H9 (cell line): ENCODE measurements around the gene INTS13. TPM values are rescaled to one million over a fixed set of nuclear protein-coding genes. Genes with fewer than 3 reads are reported as not detected.
A peak's percentile ranks its signal among the peaks of the same experiment; 100 is the strongest.

Experiments used
- DNase-seq: peaks from one replicate; pipeline ENCODE4 v3.0.0-alpha.2; 2017
- H2AFZ ChIP-seq: one replicate; pipeline ENCODE4 v1.6.1; 2013; ENCODE audit warnings: mild to moderate bottlenecking, low read length, control low read depth, moderate library complexity
- H2AK5ac ChIP-seq: 2 replicates; pipeline ENCODE4 v1.6.1; 2013; ENCODE audit warnings: low read length, control low read depth, mixed read lengths; ENCODE audit not compliant: insufficient read length
- H2BK120ac ChIP-seq: one replicate; pipeline ENCODE4 v1.6.1; 2013; ENCODE audit warnings: low read depth, mild to moderate bottlenecking, low read length, control low read depth, inconsistent platforms; ENCODE audit not compliant: poor library complexity, severe bottlenecking
- H2BK12ac ChIP-seq: 2 replicates; pipeline ENCODE4 v1.6.1; 2013; ENCODE audit warnings: low read length, control low read depth, mixed read lengths, low read depth; ENCODE audit not compliant: insufficient read length
- H2BK15ac ChIP-seq: 2 replicates; pipeline ENCODE4 v1.6.1; 2013; ENCODE audit warnings: low read depth, low read length, control low read depth
- H2BK20ac ChIP-seq: one replicate; pipeline ENCODE4 v1.6.1; 2013; ENCODE audit warnings: low read depth, mild to moderate bottlenecking, low read length, control low read depth, inconsistent platforms; ENCODE audit not compliant: poor library complexity, severe bottlenecking
- H2BK5ac ChIP-seq: 2 replicates; pipeline ENCODE4 v1.6.1; 2013; ENCODE audit warnings: low read length, control low read depth, mixed read lengths; ENCODE audit not compliant: insufficient read length
- H3K14ac ChIP-seq: 2 replicates; pipeline ENCODE4 v1.6.1; 2013; ENCODE audit warnings: low read length, control low read depth; ENCODE audit not compliant: insufficient read depth
- H3K18ac ChIP-seq: 2 replicates; pipeline ENCODE4 v1.6.1; 2013; ENCODE audit warnings: low read depth, mild to moderate bottlenecking, mixed read lengths, low read length, control low read depth; ENCODE audit not compliant: insufficient read length
- H3K23ac ChIP-seq: 2 replicates; pipeline ENCODE4 v1.6.1; 2013; ENCODE audit warnings: low read length, control low read depth, mixed read lengths, low read depth; ENCODE audit not compliant: insufficient read length
- H3K23me2 ChIP-seq: 2 replicates; pipeline ENCODE4 v1.6.1; 2013; ENCODE audit warnings: low read depth, mild to moderate bottlenecking, mixed read lengths, low read length, control low read depth; ENCODE audit not compliant: insufficient read length, poor library complexity, severe bottlenecking
- H3K27ac ChIP-seq: 2 replicates; pipeline ENCODE4 v1.5.1; 2013; ENCODE audit warnings: low read length, control low read depth, mixed read lengths, low read depth; ENCODE audit not compliant: insufficient read length
- H3K27me3 ChIP-seq: 2 replicates; pipeline ENCODE4 v1.6.1; 2013; ENCODE audit warnings: low read length, control low read depth, inconsistent platforms; ENCODE audit not compliant: insufficient read depth
- H3K4ac ChIP-seq: 2 replicates; pipeline ENCODE4 v1.6.1; 2013; ENCODE audit warnings: low read depth, mild to moderate bottlenecking, control low read depth, inconsistent platforms, low read length, moderate library complexity
- H3K4me1 ChIP-seq: 2 replicates; pipeline ENCODE4 v1.6.1; 2013; ENCODE audit warnings: low read length, control low read depth, inconsistent platforms; ENCODE audit not compliant: insufficient read depth
- H3K4me2 ChIP-seq: 2 replicates; pipeline ENCODE4 v1.6.1; 2013; ENCODE audit warnings: low read length, control low read depth, mixed read lengths; ENCODE audit not compliant: insufficient read length, insufficient read depth
- H3K56ac ChIP-seq: 2 replicates; pipeline ENCODE4 v1.6.1; 2013; ENCODE audit warnings: low read depth, mild to moderate bottlenecking, mixed read lengths, low read length, control low read depth; ENCODE audit not compliant: insufficient read length
- H3K79me1 ChIP-seq: 2 replicates; pipeline ENCODE4 v1.6.1; 2013; ENCODE audit warnings: low read depth, mild to moderate bottlenecking, moderate library complexity, low read length, control low read depth, inconsistent platforms; ENCODE audit not compliant: insufficient read depth, poor library complexity, severe bottlenecking
- H3K79me2 ChIP-seq: 2 replicates; pipeline ENCODE4 v1.6.1; 2013; ENCODE audit warnings: low read length, control low read depth, inconsistent platforms; ENCODE audit not compliant: insufficient read depth
- H3K9ac ChIP-seq: 2 replicates; pipeline ENCODE4 v1.6.1; 2013; ENCODE audit warnings: low read length, control low read depth, mixed read lengths; ENCODE audit not compliant: insufficient read length; ENCODE audit errors: extremely low read depth
- H3K9me3 ChIP-seq: one replicate; pipeline ENCODE4 v1.6.1; 2013; ENCODE audit warnings: low read depth, low read length, inconsistent platforms; ENCODE audit not compliant: control insufficient read depth
- H3T11ph ChIP-seq: one replicate; pipeline ENCODE4 v1.6.1; 2013; ENCODE audit warnings: mild to moderate bottlenecking, low read length, control low read depth, inconsistent platforms
- H4K20me1 ChIP-seq: one replicate; pipeline ENCODE4 v1.6.1; 2013; ENCODE audit not compliant: control insufficient read depth, insufficient read length, insufficient read depth
- H4K5ac ChIP-seq: 2 replicates; pipeline ENCODE4 v1.6.1; 2013; ENCODE audit warnings: low read depth, mild to moderate bottlenecking, mixed read lengths, low read length, control low read depth; ENCODE audit not compliant: insufficient read length
- H4K8ac ChIP-seq: replicated peaks from 2 replicates; pipeline ENCODE4 v1.6.1; 2013; ENCODE audit warnings: low read length, control low read depth, mixed read lengths, low read depth; ENCODE audit not compliant: insufficient read length
- H4K91ac ChIP-seq: 2 replicates; pipeline ENCODE4 v1.6.1; 2013; ENCODE audit warnings: low read depth, mild to moderate bottlenecking, moderate library complexity, mixed read lengths, low read length, control low read depth; ENCODE audit not compliant: insufficient read length
- H3K27ac Mint-ChIP-seq, 3 experiments: 2 replicates in 2 of 3; 3 replicates in 1 of 3; pipeline ENCODE4 v1.8.0; 2020 to 2021; ENCODE audit warnings: mixed read lengths in 3 of 3, mild to moderate bottlenecking in 1 of 3, moderate library complexity in 1 of 3
- H3K27me3 Mint-ChIP-seq: 2 replicates; pipeline ENCODE4 v1.8.0; 2021; ENCODE audit warnings: low read depth, mild to moderate bottlenecking, moderate library complexity, mixed read lengths
- H3K36me3 Mint-ChIP-seq, 3 experiments: 2 replicates in 2 of 3; 3 replicates in 1 of 3; pipeline ENCODE4 v1.8.0; 2020 to 2021; ENCODE audit warnings: low read depth in 3 of 3, mixed read lengths in 3 of 3; ENCODE audit not compliant: insufficient read depth in 1 of 3
- H3K4me1 Mint-ChIP-seq, 2 experiments: 2 replicates each; pipeline ENCODE4 v1.8.0; 2020; ENCODE audit warnings: mixed read lengths in 2 of 2
- H3K4me3 Mint-ChIP-seq, 2 experiments: 2 replicates in 1 of 2; 3 replicates in 1 of 2; pipeline ENCODE4 v1.8.0; 2020 to 2021; ENCODE audit warnings: mild to moderate bottlenecking in 2 of 2, mixed read lengths in 2 of 2, moderate library complexity in 1 of 2
- H3K9me3 Mint-ChIP-seq, 2 experiments: 2 replicates in 1 of 2; 3 replicates in 1 of 2; pipeline ENCODE4 v1.8.0; 2020; ENCODE audit warnings: mild to moderate bottlenecking in 2 of 2, mixed read lengths in 2 of 2, moderate library complexity in 1 of 2
- WGBS: extraction: QIAGEN DNeasy Blood & Tissue Kit; methylation state at CpG from one replicate; pipeline ENCODE4 v1.1.7; 2013; ENCODE audit warnings: missing lambda C conversion rate, low lambda C conversion rate, mixed read lengths; ENCODE audit not compliant: insufficient read length; ENCODE audit errors: extremely low coverage; 5-methylcytosine and 5-hydroxymethylcytosine counted together
- total RNA-seq: library from RNA; stranded (reverse); gene quantifications from 2 replicates; pipeline ENCODE4 v1.2.1, GENCODE V29; 2021
- TF ChIP-seq, protein P1 (sequence below): fragments of 200-600 bp; sonication (generic); conservative IDR thresholded peaks from 3 replicates; pipeline ENCODE4 v1.8.0; 2021; ENCODE audit warnings: antibody characterized with exemption, mild to moderate bottlenecking

Gene INTS13
- total RNA-seq, 1 experiment from 2014 or later, result 39.1 TPM

DNA sequence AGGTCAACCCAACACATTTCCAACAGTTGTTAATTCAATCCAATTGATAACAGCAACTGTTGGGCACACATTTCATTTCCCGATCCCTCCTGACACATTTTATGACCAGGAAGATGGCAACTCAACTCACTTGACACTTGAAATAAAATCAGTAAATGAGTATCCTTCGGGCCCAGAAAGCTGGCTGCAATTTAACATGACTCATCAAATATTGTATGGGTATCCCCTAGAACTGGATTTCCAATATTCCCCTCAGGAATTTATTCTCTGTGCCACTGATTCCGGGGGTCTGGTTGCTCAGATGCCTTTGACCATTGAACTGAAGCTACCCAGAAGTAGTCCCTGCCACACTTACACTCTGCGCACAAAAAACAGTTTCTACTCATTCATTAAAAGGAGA is 42.1 kb downstream of the INTS13 start:
- H3K27me3 ChIP-seq, result no peaks in the 10 kb centered on the region
- H3K23me2 ChIP-seq, result no peaks in the 10 kb centered on the region
- no peaks in the 10 kb centered on the region for H3K79me1 ChIP-seq
- WGBS, result no CpG with 5 or more reads among the region's 4 CpGs
- H2BK15ac ChIP-seq, result no peak overlapping the region
- Mint-ChIP-seq H3K4me1 (no peaks in the 10 kb centered on the region), H3K27ac (peak overlapping the region in 2 of 3 experiments; percentile 39 to 62; a peak in 2 of 7 replicates), H3K9me3 (no peaks in the 10 kb centered on the region), H3K27me3 (no peaks in the 10 kb centered on the region), H3K36me3 (peaks cover 9 to 18% (median 10%) of the 10 kb centered on the region in 3 experiments), H3K4me3 (no peak overlapping the region)
- H2AFZ ChIP-seq, result no peak overlapping the region
- TF ChIP-seq, protein P1, sequence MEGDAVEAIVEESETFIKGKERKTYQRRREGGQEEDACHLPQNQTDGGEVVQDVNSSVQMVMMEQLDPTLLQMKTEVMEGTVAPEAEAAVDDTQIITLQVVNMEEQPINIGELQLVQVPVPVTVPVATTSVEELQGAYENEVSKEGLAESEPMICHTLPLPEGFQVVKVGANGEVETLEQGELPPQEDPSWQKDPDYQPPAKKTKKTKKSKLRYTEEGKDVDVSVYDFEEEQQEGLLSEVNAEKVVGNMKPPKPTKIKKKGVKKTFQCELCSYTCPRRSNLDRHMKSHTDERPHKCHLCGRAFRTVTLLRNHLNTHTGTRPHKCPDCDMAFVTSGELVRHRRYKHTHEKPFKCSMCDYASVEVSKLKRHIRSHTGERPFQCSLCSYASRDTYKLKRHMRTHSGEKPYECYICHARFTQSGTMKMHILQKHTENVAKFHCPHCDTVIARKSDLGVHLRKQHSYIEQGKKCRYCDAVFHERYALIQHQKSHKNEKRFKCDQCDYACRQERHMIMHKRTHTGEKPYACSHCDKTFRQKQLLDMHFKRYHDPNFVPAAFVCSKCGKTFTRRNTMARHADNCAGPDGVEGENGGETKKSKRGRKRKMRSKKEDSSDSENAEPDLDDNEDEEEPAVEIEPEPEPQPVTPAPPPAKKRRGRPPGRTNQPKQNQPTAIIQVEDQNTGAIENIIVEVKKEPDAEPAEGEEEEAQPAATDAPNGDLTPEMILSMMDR, result no peak
- H3K4me1 ChIP-seq, result no peaks in the 10 kb centered on the region
- H3K14ac ChIP-seq, result no peak overlapping the region
- H2BK20ac ChIP-seq, result no peak overlapping the region
- no peak overlapping the region for H3K56ac ChIP-seq
- no peak overlapping the region for H2AK5ac ChIP-seq
- H4K5ac ChIP-seq, result no peak overlapping the region
- DNase-seq, result no peak
- no peak overlapping the region for H4K91ac ChIP-seq
- no peak overlapping the region for H2BK5ac ChIP-seq
- no peak overlapping the region for H2BK12ac ChIP-seq
- no peak overlapping the region for H3K27ac ChIP-seq
- no peak overlapping the region for H3K9ac ChIP-seq
- H4K8ac ChIP-seq, result no peak overlapping the region
- H3K23ac ChIP-seq, result no peak overlapping the region
- H4K20me1 ChIP-seq, result no peaks in the 10 kb centered on the region
- no peak overlapping the region for H2BK120ac ChIP-seq
- H3K18ac ChIP-seq, result no peak overlapping the region
- H3K79me2 ChIP-seq, result no peaks in the 10 kb centered on the region
- H3K4ac ChIP-seq, result no peak overlapping the region
- no peak overlapping the region for H3K4me2 ChIP-seq
- no peaks in the 10 kb centered on the region for H3K9me3 ChIP-seq
- no peak overlapping the region for H3T11ph ChIP-seq
